ENCODE results near the gene PNCK.

PNCK gene

GRCh38 chrX:153651540-153652079 lies 22.0 kb downstream of the PNCK start:
- DNase-seq = no peak

DNA sequence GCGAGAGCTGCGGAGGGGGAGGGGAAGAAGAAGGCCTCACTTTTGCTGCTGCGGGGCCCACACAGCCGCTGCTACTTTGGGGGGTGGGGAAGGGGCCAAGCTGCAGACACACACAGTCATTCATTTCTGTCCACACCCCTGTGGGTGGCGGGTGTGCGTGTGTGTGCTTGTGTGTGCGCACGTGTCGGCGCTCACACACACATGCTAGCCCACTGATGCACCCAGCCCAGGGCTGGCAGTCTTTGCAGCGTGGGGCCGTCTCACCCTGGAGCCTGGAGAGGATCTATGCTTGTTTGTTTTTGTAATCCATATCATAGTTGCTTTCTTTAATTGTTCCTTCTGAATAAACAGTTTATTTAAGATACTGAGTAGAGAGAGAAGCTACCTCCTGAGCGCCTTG lies 22.7 kb downstream of the PNCK start:
- no peak for DNase-seq

DNA sequence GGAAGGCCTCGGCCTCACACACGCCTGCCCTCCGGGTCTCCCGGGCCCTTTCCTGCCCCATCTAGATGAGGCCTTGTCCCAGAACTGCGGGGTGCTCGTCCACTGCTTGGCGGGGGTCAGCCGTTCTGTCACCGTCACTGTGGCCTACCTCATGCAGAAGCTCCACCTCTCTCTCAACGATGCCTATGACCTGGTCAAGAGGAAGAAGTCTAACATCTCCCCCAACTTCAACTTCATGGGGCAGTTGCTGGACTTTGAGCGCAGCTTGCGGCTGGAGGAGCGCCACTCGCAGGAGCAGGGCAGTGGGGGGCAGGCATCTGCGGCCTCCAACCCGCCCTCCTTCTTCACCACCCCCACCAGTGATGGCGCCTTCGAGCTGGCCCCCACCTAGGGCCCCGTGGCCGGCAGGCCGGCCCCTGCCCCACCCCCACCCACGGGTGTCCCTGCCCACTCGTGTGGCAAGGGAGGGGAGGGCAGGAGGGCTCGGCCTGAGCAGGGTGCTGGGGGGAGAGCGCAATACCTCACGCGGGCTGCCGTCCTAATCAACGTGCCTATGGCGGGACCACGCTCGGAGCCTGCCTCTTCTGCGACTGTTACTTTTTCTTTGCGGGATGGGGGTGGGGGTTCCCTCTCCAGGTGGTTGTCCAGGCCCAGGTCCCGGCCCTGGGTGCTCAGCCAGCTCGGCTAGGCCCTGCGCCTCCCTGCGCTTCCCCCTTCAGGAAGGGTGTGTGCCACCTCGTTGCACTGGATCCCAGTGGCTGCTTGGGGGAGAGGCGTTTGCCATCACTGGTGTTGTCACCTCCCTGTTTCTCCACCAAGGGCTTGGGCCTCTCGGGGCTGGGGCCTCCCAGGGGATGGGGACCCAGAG lies 23.5 kb downstream of the PNCK start:
- DNase-seq = no peak

DNA sequence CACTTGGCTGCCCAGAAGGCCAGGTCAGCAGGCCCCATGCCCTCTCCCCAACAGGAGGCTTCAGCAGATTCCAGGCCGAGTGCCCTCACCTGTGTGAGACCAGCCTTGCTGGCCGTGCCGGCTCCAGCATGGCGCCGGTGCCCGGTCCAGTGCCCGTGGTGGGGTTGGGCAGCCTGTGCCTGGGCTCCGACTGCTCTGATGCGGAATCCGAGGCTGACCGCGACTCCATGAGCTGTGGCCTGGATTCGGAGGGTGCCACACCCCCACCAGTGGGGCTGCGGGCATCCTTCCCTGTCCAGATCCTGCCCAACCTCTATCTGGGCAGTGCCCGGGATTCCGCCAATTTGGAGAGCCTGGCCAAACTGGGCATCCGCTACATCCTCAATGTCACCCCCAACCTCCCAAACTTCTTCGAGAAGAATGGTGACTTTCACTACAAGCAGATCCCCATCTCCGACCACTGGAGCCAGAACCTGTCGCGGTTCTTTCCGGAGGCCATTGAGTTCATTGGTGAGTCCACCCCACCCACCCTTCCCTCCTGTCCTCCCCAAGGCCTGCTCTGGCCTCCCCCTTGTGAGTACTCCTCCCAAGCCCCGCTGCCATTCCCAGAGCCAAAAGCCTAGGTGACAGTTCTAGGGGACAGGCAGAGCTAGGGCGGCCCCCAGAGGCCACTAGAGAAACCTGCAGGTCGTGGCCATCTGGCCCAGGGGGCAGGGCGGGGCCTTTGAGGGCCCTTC lies 24.3 kb downstream of the PNCK start:
- peak; percentile 61 for DNase-seq

DNA sequence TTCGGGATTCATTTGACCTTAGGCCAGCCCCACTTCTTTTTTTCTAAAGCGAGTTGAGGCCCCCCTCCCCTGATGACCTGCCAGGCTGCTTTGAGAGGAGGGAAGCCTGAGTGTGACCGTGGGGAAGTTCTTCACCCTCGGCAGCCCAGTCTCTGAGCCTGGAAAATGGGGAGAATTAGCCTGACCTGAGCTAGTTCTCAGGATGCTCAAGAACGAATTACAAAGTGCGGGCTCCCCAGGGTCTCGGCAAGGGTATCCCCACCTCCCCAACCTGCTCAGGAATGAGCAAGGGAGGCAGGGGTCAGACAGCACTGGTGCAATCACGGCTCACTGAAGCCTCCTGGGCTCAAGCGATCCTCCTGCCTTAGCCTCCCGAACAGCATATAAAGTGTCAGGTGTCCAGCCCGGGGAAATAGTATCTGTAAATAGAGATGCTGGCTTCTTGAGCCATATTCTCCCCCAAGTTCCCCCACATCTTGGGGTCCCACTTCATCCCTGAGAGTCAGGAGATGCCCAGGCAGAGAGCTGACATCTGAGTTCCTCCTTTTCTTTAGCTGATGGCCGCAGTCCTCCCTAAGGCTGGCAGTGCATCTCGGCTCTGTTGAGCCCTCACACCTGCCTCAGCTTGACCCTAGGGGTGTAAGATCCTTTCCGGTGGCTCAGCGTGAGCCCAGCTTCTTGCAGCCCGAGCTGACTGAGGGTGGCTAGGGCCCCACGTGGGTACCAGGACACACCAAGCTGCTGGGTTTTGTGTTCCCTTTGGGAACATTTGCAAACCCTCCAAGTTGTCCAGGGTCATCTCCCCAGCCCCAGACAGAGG lies 25.0 kb downstream of the PNCK start:
- DNase-seq = no peak

- DNase-seq = no peak
Measured at GRCh38 chrX:153647461-153648357, 25.9 kb downstream of the PNCK start.

DNA sequence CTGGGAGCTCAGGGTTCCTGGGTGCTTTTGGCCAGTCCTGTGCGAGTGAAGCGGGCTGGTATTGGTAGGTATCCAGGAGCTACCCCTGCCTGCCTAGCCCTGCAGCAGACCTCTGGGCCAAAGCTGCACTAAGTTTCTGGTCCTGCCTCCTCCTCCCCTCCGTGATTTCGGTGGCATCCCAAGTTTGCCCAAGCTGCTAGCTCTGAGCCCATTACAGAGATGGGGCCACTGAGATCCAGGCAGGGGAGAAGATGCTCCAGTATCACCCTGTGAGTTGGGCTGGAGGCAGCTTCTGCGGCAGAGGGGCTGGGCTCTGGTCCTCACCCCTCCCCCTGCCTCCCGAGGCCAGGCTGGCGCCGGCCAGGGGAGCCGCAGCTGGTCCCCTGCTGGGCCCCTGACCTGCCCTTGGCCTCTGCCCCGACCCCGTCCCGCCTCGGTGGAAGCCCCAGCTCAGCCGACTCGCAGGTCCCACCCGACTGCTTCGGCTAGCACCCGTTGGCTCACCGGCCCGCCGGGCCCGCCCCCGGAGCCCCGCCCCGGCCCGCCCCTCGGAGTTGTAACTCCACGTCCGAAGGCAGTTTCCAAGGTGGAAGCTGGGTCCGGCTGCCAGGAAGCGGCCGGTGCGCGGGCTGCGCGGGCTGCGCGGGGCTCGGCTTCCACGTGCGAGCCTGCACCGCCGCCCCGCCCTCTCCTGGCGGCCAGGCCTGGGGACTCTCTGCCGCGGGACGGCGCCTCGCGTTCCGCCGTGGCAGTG lies 26.8 kb downstream of the PNCK start, which contains the start of gene DUSP9:
DUSP9 (plus strand) TSS at position 584 of the 754 bp plus-strand sequence. CDS start 751 bp downstream, outside the sequence.
- DNase-seq = peak; percentile 47

DNA sequence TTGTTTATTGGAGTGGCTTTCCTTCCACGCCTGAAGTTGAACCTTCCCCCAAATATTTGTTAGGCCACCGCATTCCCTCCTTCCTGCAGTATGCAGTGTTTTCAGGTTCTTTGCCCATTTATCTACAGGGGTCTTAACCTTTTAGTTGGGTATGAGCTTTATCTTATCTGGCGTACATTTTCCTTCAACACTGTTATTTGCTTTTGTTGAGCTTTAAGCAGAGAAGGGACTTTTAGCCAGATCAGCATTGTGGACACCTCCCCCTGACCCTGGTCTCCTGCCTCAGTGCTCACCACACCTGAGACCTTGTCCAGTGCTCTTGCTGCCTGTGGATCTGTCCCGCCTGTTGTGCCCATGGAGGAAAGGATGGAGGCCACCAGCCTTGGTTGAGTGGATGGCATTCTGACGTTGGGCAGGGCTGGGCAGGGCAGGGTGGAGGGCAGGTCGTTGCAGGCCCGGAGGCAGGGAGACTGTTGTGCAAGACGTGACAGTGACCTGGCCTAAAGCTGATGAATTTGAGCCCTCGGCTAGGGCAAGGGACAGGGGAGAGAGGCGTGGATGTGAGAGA lies 27.6 kb downstream of the PNCK start:
- no peak for DNase-seq

GRCh38 chrX:153645151-153645550 lies 28.5 kb downstream of the PNCK start:
- DNase-seq = no peak

DNA sequence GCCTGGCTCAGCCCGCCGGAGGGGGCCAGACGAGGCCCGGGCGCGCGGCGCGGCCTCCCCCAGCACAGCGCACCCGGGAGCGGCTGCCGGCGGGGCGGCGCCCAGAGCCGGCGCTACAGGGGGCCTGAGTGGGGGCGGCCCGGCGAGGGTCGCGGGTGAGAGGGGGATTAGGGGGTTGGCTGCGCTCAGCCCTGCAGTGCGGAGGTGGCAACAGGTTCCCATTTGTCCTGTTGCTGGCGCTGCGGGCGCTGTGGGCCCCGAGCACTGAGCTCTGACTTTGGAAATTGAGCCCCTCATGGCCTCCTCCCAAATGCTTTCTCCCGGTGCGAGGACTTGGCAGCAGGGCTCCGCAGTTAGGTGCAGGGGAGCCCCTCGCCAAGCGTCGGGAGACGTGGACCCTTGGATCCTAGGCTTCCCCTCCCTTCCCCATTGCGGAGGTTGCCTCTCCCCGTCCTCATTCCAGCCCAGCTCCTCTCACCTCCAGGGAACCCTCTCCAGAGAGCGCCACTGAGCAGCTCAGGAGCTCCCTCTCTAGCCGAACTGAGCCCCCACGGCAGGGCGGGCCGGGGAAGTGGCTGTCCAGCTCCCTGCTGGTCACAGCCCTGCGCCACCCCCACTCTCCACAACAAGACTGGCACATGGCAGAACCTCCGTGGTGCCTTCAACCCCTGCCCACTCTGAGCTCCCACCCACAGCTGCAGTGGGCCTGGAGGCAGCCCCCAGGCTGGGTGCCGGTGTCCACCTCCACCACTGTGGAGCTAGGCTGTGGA lies 29.1 kb downstream of the PNCK start:
- no peak for DNase-seq

- DNase-seq = no peak
Measured at GRCh38 chrX:153643431-153644351, 29.9 kb downstream of the PNCK start.

DNA sequence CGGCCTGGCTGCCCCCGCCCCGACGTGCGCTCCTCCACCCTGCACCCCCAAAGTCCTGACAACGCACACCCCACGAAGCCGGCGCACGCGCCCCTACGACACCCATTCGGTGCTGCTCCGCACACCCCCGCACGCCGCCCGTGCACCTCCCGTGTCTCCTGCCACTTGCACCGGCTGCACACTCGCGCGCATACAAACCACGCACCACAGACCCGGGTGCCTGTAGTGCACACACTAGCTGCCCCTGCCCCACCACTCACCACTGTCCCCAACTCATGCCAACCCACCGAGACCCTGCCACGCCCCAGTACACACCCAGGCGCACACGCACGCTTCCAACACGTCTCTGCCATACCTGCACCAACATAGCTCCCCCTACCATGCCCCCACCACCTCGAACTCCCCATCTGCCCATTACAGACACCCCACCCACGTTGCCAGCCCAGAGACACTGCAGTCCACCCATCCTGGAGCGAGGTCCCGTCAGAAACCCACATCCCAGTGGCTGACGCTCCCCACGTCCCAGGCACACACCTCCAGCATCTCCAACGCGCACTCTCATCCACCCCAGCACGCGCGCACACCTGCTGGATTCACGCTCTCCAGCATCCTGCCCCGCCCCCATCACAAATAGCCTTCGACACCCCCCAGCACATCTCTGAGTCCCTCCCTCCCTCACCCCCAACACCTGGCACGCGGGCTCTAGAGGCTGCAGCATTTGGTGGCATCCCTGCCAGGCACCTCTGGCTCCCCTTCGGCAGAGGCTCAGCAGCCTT lies 30.8 kb downstream of the PNCK start:
- DNase-seq = no peak

DNA sequence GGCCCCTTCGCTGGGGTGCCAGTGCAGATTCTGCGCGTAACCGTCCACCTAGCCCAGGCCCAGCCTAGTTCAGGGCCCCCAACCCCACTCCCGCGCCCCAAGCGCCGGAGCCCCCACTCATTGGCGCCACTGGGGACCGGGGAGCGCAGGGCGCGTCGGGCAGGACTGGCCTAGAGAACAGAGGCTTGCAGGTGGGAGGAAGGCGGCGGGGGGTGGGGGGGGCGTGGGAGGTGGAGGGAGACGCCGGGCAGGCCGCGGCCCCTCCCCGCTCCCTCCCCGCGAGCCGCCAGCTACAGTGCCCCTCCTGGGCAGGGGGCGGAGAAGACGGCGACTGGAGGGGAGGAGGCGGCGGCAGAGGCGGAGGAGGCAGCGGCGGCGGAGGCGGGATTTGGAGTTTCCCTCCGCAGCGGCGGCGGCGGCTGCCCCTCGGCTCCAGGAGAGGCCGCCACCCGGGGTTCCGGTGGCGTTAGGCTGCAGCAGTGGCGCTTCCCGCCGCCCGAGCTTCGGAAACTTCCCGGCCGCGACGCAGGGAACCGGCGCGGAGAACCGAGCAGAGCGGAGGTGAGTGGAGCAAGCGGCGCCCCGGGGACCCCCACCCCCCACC lies 31.5 kb downstream of the PNCK start:
- DNase-seq = peak; percentile 11

GRCh38 chrX:153641627-153642026 lies 32.0 kb downstream of the PNCK start:
- no peak for DNase-seq

DNA sequence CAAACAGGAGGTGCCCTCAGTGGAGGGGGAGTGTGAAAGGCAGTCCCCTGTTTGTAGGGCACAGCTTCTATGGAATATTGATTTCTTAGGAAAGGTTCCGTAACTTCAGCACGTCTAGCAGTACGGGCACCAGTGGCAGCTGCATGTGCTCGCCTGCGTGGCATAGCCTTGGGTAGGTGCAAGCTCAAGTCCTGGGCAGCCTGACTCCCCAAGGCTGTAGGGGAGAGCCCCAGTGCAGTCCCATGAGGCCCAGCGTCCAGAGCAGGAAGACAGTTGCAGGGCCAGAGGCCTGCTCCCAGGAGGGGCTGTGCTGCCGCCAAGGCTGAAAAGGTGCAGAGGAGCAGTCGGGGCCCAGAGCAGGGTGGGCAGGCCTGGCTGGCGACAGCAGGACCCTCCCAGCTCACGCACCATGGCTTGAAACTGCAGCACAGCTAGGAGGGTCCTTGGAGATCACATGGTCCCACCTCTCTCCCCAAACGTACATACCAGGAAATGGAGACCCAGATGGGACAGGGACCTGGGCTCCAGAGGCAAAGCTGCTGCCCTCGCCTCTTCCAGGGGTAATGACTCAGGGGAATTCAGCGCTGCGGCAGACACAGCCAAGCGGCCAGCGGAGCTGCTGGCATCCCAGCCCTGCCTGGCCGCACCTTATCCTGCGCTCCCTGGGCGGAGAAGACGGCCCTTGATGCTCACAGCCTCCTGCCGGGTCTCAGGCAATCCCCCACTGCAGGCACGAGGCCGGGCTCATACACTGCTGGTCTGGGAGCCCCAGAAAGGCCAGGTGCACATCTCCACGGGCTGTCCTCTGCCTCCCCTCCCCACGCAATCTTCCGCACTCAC lies 32.7 kb downstream of the PNCK start:
- DNase-seq = no peak

- DNase-seq = no peak
Measured at GRCh38 chrX:153640045-153640686, 33.4 kb downstream of the PNCK start.
